Type B pancreatic cell (in vitro differentiated cells): ENCODE data around the gene KLHDC4. TPM values are rescaled to one million over a fixed set of nuclear protein-coding genes. Genes with fewer than 3 reads are reported as not detected.
A peak's percentile ranks its signal among the peaks of the same experiment; 100 is the strongest.

ENCODE experiments used
- DNase-seq: peaks from one replicate; pipeline ENCODE4 v3.0.0; 2021; ENCODE audit warnings: mixed read lengths; ENCODE audit not compliant: unreplicated experiment; ENCODE audit errors: extremely low spot score
- H3K27ac Mint-ChIP-seq: 2 replicates; pipeline ENCODE4 v1.8.0; 2021; ENCODE audit warnings: mild to moderate bottlenecking, mixed read lengths
- H3K27me3 Mint-ChIP-seq: 2 replicates; pipeline ENCODE4 v1.8.0; 2021; ENCODE audit warnings: mixed read lengths
- H3K36me3 Mint-ChIP-seq: 2 replicates; pipeline ENCODE4 v1.8.0; 2021; ENCODE audit warnings: mixed read lengths
- H3K4me1 Mint-ChIP-seq: one replicate; pipeline ENCODE4 v1.8.0; 2021; ENCODE audit warnings: mixed read lengths; ENCODE audit not compliant: unreplicated experiment
- H3K4me3 Mint-ChIP-seq: 2 replicates; pipeline ENCODE4 v1.8.0; 2021; ENCODE audit warnings: mild to moderate bottlenecking, mixed read lengths
- H3K9me3 Mint-ChIP-seq: 2 replicates; pipeline ENCODE4 v1.8.0; 2021; ENCODE audit warnings: mixed read lengths
- total RNA-seq: library from RNA; stranded (reverse); gene quantifications from 2 replicates; pipeline ENCODE4 v1.2.1, GENCODE V29; 2021; ENCODE audit warnings: low replicate concordance
- TF ChIP-seq, protein P1 (sequence below): fragments of 200-600 bp; sonication (generic); conservative IDR thresholded peaks from 2 replicates; pipeline ENCODE4 v1.5.0; 2021; ENCODE audit warnings: antibody characterized with exemption, mild to moderate bottlenecking

KLHDC4 gene
- total RNA-seq, 1 donor from 2014 or later = 43.4 TPM

DNA sequence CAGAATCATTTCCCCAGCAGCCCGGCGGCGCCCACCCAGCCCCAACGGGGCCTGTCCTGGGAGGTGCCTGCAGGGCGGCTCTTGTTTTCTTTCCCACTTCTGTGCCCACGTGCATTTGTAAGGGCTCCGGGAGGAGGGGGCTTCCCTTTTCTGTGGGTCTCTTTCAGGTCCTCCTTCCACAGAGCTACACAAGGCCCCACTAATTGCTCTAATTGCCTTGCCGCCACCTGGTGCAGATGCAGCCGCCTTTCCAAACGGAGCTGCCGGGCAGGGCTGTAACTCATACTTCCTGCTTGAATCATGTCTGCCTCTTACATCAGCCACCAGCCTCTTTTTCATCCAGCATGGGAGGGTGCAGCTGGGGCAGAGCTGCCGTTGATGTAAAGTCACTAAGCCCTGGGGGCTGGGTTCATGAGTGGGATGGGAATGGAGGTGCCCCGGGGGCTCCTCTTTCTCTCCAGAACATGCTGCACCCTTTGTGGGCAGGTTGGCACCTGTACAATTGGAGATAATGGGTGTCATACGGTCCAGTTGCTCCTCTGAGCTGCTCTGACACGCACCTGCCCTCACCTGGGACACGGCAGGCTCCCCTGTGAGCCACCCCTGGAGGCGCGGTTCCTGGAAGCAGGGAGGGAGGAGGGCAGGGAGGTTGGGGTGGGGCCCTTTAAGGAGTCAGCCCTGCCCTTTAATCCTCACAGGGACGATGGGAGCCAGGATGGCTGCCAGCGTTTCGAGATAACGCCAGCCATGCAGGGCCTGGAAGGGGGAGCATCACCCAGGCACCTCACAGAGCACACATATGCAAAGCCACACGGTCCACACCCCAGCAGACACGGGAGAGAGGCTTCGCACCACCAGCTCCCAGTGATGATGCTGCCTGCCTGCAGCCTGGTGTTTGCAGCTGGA, 41.1 kb upstream of the KLHDC4 start:
- Mint-ChIP-seq H3K4me1 (peaks cover 14% of the 10 kb centered on the region), H3K9me3 (no peaks in the 10 kb centered on the region), H3K4me3 (peak overlapping the region; percentile 83), H3K27ac (peak overlapping the region; percentile 97), H3K36me3 (no peaks in the 10 kb centered on the region), H3K27me3 (peaks cover 8% of the 10 kb centered on the region)
- TF ChIP-seq, protein P1, sequence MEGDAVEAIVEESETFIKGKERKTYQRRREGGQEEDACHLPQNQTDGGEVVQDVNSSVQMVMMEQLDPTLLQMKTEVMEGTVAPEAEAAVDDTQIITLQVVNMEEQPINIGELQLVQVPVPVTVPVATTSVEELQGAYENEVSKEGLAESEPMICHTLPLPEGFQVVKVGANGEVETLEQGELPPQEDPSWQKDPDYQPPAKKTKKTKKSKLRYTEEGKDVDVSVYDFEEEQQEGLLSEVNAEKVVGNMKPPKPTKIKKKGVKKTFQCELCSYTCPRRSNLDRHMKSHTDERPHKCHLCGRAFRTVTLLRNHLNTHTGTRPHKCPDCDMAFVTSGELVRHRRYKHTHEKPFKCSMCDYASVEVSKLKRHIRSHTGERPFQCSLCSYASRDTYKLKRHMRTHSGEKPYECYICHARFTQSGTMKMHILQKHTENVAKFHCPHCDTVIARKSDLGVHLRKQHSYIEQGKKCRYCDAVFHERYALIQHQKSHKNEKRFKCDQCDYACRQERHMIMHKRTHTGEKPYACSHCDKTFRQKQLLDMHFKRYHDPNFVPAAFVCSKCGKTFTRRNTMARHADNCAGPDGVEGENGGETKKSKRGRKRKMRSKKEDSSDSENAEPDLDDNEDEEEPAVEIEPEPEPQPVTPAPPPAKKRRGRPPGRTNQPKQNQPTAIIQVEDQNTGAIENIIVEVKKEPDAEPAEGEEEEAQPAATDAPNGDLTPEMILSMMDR = no peak
- no peak for DNase-seq

DNA sequence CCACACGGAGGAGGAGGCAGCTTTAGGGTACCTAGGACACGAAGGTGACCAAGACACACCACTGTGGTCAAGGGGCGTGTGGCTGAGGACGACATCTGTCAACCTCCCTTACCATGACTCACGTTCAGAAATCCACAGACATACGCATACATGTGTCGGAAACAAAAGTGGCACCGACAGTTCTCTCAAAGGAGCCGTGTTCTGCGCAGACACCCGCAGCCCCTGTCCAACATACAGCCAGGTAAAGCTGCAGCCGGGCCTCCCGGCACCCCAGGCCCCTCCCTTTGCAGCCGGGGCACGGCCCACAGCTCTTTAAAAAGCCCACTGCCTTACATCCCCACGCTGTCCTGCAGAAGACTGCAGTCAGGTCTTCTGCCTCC, 40.5 kb upstream of the KLHDC4 start:
- Mint-ChIP-seq H3K4me1 (peaks cover 11% of the 10 kb centered on the region), H3K27me3 (peaks cover 5% of the 10 kb centered on the region), H3K9me3 (no peaks in the 10 kb centered on the region), H3K27ac (peak overlapping the region; percentile 97), H3K4me3 (peak overlapping the region; percentile 83), H3K36me3 (no peaks in the 10 kb centered on the region)
- no peak for DNase-seq
- TF ChIP-seq, protein P1 = no peak

DNA sequence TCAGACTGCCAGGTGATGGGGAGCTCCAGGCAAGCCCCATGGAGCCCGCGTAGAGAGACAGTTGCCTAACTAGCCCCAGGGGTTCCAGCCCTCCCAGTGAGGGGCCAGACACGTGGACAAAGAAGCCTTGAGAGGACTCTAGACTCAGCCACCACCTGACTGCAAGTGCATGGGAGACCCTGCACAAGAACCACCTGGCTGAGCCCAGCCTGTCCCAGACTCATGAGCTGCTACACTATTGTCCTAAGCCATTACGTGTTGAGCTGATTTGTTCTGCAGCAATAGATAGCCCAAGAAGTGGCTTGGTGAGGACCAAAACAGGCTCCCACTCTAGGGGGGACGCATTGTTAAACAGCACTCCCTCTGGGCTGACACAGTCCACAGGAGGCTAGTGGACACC, 37.6 kb upstream of the KLHDC4 start:
- Mint-ChIP-seq H3K4me3 (no peak overlapping the region), H3K36me3 (no peaks in the 10 kb centered on the region), H3K4me1 (peaks cover 9% of the 10 kb centered on the region), H3K27me3 (peaks cover 3% of the 10 kb centered on the region), H3K9me3 (no peaks in the 10 kb centered on the region), H3K27ac (no peak overlapping the region)
- TF ChIP-seq, protein P1 = no peak
- DNase-seq = no peak

DNA sequence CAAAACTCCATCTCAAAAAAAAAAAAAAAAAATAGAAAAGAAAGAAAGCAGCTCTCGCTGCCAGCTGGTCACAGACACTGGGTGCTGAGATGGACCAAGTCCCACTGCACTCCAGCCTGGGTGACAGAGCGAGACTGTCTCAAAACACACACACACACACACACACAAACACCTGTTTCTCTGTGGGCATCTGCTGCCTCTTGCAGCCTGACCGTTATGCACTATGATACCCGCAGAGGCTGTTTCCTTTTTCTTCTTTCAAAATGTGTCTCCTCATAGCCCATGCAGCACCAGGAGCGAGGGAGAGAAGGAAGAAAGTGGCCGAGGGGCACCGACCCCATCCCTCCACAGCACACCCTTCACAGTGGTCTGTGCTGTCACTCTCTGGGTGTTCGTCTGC, 36.9 kb upstream of the KLHDC4 start:
- Mint-ChIP-seq H3K36me3 (no peaks in the 10 kb centered on the region), H3K27ac (no peak overlapping the region), H3K4me1 (peaks cover 9% of the 10 kb centered on the region), H3K27me3 (peaks cover 3% of the 10 kb centered on the region), H3K9me3 (no peaks in the 10 kb centered on the region), H3K4me3 (no peak overlapping the region)
- TF ChIP-seq, protein P1 = no peak
- no peak for DNase-seq

DNA sequence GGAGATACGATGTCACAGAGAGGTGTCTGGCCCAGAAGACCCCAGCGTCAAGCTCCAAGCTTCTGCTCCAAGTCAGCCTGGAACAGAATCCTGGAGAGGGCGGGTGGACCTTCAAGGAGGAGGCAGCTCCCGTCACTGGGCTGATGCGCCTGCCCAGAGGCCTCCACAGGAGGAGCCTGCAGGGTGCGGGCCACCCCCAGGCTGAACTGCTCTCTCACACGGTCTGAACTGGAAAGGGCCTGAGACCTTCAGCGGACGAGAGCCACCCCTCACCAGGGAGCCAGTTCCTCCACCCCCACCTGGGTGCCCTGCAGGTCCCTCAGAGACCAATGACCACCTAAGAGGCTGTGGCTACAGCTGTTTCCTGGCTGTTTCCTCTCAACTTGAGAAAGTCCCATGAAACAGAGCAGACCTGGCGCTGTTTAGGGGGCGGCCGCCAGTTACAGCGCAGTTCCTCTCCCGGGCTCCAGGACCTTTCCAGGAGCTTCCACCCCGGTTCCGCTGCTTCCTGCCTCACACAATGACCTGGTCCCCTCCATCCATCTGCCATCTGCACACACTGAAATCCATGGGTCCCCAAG, 36.0 kb upstream of the KLHDC4 start:
- no peak overlapping the region for H3K27ac Mint-ChIP-seq
- no peak overlapping the region for H3K4me3 Mint-ChIP-seq
- peaks cover 2% of the 10 kb centered on the region for H3K27me3 Mint-ChIP-seq
- no peaks in the 10 kb centered on the region for H3K36me3 Mint-ChIP-seq
- TF ChIP-seq, protein P1 = no peak
- no peak for DNase-seq
- H3K4me1 Mint-ChIP-seq = peaks cover 7% of the 10 kb centered on the region
- no peaks in the 10 kb centered on the region for H3K9me3 Mint-ChIP-seq
